ENCODE data around the gene WFDC8.
"Not testable (repeated sequence)": the region's sequence is repeated elsewhere in the genome, so short reads cannot be mapped to it uniquely, and the experiment has no call there.

WFDC8 gene

GRCh38 chr20:45579184-45579583 is at the start of gene WFDC8:
Gene WFDC8, minus strand, starts transcription at chr20:45579284. Its CDS starts 37 bp downstream, at chr20:45579247.
- no peak for DNase-seq

DNA sequence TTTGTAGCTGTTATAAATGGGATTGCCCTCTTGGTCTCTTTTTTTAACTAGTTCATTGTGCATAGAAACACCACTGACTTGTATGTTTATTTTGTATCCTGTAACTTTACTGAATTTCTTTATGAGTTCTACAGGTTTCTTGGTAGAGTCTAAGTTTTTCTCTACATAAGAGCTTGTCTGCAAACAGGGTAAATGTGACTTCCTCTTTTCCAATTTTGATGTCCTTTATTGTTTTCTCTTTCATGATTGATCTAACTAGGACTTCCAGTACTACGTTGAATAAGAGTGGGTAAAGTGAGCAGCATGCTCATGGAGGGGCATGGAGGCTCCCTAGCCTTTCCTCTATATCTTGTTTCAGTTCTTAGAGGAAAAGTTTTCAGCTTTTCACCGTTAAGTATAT is 47.5 kb upstream of the WFDC8 start:
- DNase-seq, result no peak

DNA sequence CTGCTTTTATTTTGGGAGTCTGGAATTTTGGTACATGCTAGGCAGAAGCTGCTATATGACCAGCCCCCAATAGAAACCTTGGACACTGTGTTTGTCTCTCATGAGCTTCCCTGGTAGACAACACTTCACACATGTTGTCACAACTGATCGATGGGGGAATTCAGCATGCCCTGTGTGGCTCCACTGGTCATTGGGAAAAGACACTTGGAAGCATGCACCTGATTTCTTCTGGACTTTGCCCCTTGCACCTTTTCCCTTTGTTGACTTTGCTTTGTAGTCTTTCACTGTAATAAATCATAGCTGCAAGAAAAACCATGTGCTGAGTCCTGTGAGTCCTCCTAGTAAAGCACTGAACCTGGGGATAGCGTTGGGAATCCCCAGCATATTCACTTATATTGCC is 42.5 kb upstream of the WFDC8 start:
- DNase-seq, result no peak

- DNase-seq, result no peak
These were observed 38.5 kb upstream of the WFDC8 start for GRCh38 chr20:45617591-45617990.

DNA sequence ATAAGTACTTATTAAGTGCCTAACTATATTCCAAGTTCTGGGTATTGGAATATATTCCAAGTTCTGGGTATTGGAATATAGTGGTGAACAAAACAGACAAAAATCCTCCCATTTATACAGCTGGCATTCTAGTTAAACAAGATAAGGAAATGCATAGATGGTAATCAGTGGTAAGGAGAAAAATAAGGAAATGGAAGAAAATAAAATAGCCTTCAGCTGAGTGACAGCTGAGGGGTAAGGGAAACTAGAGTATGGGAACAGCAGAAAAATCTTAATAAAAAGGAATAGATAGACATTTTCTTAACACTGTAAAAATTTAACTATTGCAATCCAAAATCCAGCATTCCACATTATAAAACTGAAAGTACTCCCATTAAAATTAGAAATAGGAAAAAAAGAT is 33.2 kb upstream of the WFDC8 start:
- DNase-seq, result no peak

DNA sequence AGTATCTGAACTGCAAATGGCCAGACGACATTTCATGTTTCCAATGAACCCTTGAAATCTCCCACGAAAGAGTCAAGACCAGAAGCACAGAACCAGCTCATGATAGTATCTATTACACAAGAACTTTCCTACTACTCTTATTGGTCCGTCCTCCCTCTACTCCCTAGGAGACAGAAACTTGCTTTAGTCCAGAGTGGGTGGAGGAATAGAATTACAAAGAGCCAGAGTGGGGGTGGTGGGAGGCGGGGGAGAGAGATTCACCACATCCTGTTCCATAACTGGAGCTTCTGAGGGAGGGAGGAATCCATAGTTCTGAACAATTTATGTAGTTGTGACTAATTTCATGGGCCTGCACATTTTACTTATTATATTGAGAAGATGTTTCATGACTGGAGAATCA is 32.0 kb upstream of the WFDC8 start:
- no peak for DNase-seq

GRCh38 chr20:45607810-45608209 is 28.7 kb upstream of the WFDC8 start:
- no peak for DNase-seq

- DNase-seq, result no peak
These were observed 16.2 kb upstream of the WFDC8 start for GRCh38 chr20:45595235-45595634.

GRCh38 chr20:45593498-45593897 is 14.4 kb upstream of the WFDC8 start:
- DNase-seq, result no peak

GRCh38 chr20:45592574-45593189 is 13.6 kb upstream of the WFDC8 start:
- DNase-seq, result no peak

GRCh38 chr20:45589725-45590124 is 10.6 kb upstream of the WFDC8 start:
- DNase-seq, result no peak

DNA sequence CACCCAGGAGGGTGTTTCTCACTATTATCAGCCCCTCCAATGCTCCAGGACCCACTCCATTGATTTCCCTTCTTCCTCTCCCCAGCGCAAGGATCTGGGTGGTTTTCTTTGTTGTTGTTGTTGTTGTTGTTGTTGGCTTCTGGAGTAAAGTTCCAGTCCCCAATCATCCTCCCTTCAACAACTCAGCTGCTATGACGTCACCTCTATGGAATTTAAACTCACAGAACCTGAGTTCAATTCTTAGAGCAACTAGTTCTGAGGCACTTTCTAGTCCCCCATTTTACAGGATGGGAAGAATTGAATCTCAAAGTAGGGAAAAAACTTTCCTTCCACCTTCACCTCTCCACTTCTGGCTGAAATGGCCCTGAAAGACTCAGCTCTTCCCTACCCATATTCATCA is 9.7 kb upstream of the WFDC8 start:
- no peak for DNase-seq

- not testable (repeated sequence) for DNase-seq
These were observed 6.9 kb upstream of the WFDC8 start for GRCh38 chr20:45585986-45586385.

- DNase-seq, result not testable (repeated sequence)
These were observed 5.2 kb upstream of the WFDC8 start for GRCh38 chr20:45584294-45584693.

DNA sequence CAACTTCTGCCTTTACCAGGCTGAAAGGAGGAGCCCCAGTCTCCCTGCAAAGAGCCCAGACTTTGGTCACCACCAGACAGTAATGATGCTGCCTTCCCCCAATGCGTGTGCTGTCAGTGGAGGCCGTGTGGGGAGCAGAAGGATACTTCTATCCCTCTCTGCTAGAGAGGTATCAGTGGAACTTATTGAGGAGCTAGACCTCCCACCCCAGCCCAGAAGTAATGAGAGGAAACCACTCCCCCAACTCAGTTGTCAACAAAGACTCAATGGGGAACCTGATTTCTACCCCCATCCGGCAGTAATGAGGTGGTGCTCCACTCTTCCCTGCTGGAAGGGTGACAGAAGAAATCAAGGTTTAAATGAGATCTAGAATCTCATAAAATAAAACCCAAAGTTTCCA is 4.4 kb upstream of the WFDC8 start:
- no peak for DNase-seq

GRCh38 chr20:45581702-45582101 is 2.6 kb upstream of the WFDC8 start:
- DNase-seq, result no peak

DNA sequence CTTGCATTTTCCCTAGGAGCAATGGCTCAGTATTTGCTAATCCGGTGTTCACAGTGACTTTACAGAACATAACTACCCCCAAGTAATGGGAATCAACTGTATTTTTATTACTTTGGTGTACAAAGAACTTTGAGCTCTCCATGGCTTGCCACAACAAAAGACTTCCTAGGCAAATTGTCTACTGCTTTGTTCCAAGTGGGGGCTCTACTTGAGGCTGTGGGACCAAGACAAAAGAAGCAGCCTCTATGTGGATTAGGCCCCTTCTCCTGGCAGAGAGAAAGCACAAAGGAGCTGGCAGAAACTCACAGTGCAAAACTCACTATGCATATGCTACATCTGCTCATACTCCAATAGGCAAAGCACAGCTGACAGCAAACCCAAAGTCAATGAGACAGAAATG is 853 bp downstream of the WFDC8 start:
- DNase-seq, result no peak

DNA sequence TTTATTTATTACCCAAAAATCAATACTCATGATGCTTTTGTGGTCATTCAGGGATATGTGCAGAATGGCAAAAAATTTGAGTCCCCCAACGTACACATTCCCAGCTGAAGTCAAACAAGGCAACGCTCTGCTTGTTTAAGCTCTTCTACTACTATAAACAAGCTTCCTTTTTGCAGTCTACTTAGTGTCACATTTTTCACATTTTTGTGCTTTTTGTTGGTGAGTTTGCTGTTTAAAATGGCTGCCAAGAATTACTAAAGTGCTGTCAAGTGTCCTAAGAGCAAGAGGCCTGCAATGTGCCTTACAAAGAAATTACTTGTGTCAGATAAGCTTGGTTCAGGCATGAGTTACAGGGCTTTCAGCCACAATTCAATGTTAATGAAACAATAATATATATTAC is 2.1 kb downstream of the WFDC8 start:
- DNase-seq, result no peak

- DNase-seq, result no peak
These were observed 3.2 kb downstream of the WFDC8 start for GRCh38 chr20:45575931-45576330.

GRCh38 chr20:45569650-45570049 is 9.4 kb downstream of the WFDC8 start:
- DNase-seq, result not testable (repeated sequence)

DNA sequence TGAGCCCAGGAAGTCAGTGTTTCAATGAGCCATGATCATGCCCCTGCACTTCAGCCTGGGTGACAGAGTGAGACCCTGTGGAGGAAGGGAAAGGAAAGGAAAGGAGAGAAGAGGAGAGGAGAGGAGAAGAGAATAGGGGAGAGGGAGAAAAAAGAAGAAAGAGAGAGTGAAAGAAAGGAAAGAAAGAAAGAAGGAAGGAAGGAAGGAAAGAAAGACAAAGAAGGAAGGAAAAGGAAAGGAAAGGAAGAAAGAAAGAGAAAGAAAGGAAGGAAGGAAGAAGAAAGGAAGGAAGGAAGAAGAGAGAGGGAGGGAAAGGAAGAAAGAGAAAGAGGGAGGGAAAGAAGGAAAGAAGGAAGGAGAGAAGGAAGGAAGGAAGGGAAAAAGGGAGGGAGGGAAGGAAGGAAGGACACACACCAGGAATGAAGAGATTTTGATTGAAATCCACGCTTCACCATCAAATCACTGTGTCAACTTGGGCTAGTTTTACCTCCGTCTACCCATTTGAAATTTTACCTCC is 14.3 kb downstream of the WFDC8 start:
- no peak for DNase-seq

- DNase-seq, result no peak
These were observed 23.9 kb downstream of the WFDC8 start for GRCh38 chr20:45555198-45555597.

GRCh38 chr20:45552456-45552855 is 26.6 kb downstream of the WFDC8 start:
- DNase-seq, result no peak

DNA sequence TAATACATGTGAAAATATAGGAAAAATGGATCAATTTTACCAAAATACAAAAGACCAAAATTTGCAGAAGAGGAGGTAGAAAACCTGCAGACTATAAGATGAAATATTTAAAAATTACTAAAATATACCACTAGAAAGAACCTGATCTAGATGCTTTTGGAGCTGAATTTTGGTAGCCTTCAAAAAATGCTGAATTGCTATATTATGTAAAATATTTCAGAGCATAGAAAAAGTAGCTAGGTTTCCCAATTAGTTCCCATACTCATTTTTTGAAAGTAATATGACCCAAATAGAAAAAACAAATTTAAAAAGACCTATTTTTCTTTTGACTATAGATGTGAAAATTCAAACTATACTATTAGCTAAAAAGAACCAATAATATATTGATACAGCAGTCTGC is 28.3 kb downstream of the WFDC8 start:
- no peak for DNase-seq

GRCh38 chr20:45548410-45548809 is 30.7 kb downstream of the WFDC8 start:
- DNase-seq, result no peak

Measured in activated CD4-positive, alpha-beta T cell treated with anti-CD3 and anti-CD28 coated beads, Interleukin-2, amount 50 U/mL, for 4 hours (primary cell).